ENCODE results near the gene C1QL2. TPM values are rescaled to one million over a fixed set of nuclear protein-coding genes. Genes with fewer than 3 reads are reported as not detected.

Gene C1QL2
- total RNA-seq, 1 experiment from 2014 or later, result 0.81 TPM

DNA sequence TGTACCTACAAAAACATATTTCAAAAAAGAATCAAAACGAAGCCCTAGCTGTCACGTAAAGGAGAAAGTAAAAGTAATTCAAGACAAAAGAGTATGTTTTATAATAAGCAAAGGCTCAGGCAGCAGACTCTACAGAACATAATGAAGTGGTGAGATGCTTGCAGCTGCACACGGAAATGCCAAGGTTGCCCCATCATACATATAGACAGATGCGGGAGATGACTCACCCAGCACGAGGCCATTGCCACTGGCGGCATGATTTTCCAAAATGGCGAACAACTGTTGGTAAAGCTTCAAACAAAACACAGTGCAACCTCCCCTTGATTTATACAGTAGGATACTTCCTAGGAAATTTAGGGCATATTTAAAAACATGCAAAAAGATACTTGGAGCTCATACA is 26.0 kb upstream of the C1QL2 start:
- H3K9me3 ChIP-seq (ENCODE audit: control insufficient read depth, low read depth, low read length), result no peaks in the 10 kb centered on the region

More for the DNA sequence above, 26.0 kb upstream of the C1QL2 start:
- Histone ChIP-seq H3K23me2 (ENCODE audit: insufficient read length, low read depth, low read length, poor library complexity, severe bottlenecking) (no peaks in the 10 kb centered on the region), H3K4me1 (ENCODE audit: insufficient read depth, low read length) (no peaks in the 10 kb centered on the region), H3K9ac (ENCODE audit: extremely low read depth, insufficient read length, low read length) (no peak overlapping the region), H3K79me2 (ENCODE audit: insufficient read depth, low read length) (no peaks in the 10 kb centered on the region), H2AK5ac (ENCODE audit: insufficient read length, low read length) (no peak overlapping the region), H2BK120ac (ENCODE audit: low read depth, low read length, poor library complexity, severe bottlenecking) (no peak overlapping the region), H3K27ac (ENCODE audit: insufficient read length, low read depth, low read length) (no peak overlapping the region), H4K20me1 (ENCODE audit: control insufficient read depth, insufficient read depth, insufficient read length) (no peaks in the 10 kb centered on the region), H3K4ac (ENCODE audit: low read depth, low read length) (no peak overlapping the region), H2BK15ac (ENCODE audit: low read depth, low read length) (no peak overlapping the region), H3K14ac (ENCODE audit: insufficient read depth, low read length) (no peak overlapping the region), H4K91ac (ENCODE audit: insufficient read length, low read depth, low read length) (no peak overlapping the region), H2BK20ac (ENCODE audit: low read depth, low read length, poor library complexity, severe bottlenecking) (no peak overlapping the region), H2BK5ac (ENCODE audit: insufficient read length, low read length) (no peak overlapping the region), H4K8ac (replicated peaks; ENCODE audit: insufficient read length, low read depth, low read length) (no peak overlapping the region), H3K79me1 (ENCODE audit: insufficient read depth, low read depth, low read length, poor library complexity, severe bottlenecking) (no peaks in the 10 kb centered on the region), H3K4me2 (ENCODE audit: insufficient read depth, insufficient read length, low read length) (no peak overlapping the region), H3T11ph (ENCODE audit: low read length) (no peak overlapping the region), H2AFZ (ENCODE audit: low read length) (no peak overlapping the region), H3K23ac (ENCODE audit: insufficient read length, low read depth, low read length) (no peak overlapping the region), H2BK12ac (ENCODE audit: insufficient read length, low read depth, low read length) (no peak overlapping the region), H4K5ac (ENCODE audit: insufficient read length, low read depth, low read length) (no peak overlapping the region), H3K27me3 (ENCODE audit: insufficient read depth, low read length) (no peaks in the 10 kb centered on the region), H3K18ac (ENCODE audit: insufficient read length, low read depth, low read length) (no peak overlapping the region), H3K56ac (ENCODE audit: insufficient read length, low read depth, low read length) (no peak overlapping the region)
- H3K4me1 Mint-ChIP-seq, result peaks cover 4 to 11% of the 10 kb centered on the region in 2 experiments
- TF ChIP-seq CTCF (conservative IDR thresholded peaks at IDR 0.05), result no peak
- DNase-seq, result no peak
- H3K36me3 Mint-ChIP-seq (ENCODE audit: insufficient read depth in 1 of 3, low read depth in 3 of 3), result no peaks in the 10 kb centered on the region
- no peaks in the 10 kb centered on the region; the same call in 1 of the 2 replicates for H3K27me3 Mint-ChIP-seq (ENCODE audit: low read depth)
- H3K27ac Mint-ChIP-seq, result no peak overlapping the region
- no peaks in the 10 kb centered on the region for H3K9me3 Mint-ChIP-seq
- H3K4me3 Mint-ChIP-seq, result no peak overlapping the region
- WGBS (ENCODE audit: extremely low coverage, insufficient read length, low lambda C conversion rate), result no CpG with 5 or more reads among the region's 7 CpGs
